ENCODE results near the gene COL15A1. TPM values are rescaled to one million over a fixed set of nuclear protein-coding genes. Genes with fewer than 3 reads are reported as not detected.

Gene COL15A1
- total and polyA plus RNA-seq, 2 of the 13 experiments (the other 11 are each of a cell fraction or from before 2014, with no cell fraction given) = not detected

- TF ChIP-seq ARID4A (CRISPR knock-in tag; IDR thresholded peaks at IDR 0.05; ENCODE audit: borderline replicate concordance) (peak; percentile 61; the same call in 1 of the 2 replicates), PHF20 (CRISPR knock-in tag; IDR thresholded peaks at IDR 0.05) (peak; percentile 45; the same call in 1 of the 2 replicates), ETV5 (CRISPR knock-in tag; IDR thresholded peaks at IDR 0.05; ENCODE audit: borderline replicate concordance) (0 out of 2 replicates have a peak, but pooled peaks have one; percentile 14), XRCC5 (optimal IDR thresholded peaks at IDR 0.05; ENCODE audit: low read length) (no peak), IRF2 (CRISPR knock-in tag; IDR thresholded peaks at IDR 0.05) (no peak), ZBTB39 (CRISPR knock-in tag; IDR thresholded peaks at IDR 0.05) (peak; percentile 54; the same call in 1 of the 2 replicates), ZNF724P (CRISPR knock-in tag; IDR thresholded peaks at IDR 0.05; ENCODE audit: borderline replicate concordance) (peak; percentile 55; the same call in 1 of the 2 replicates), ZNF776 (CRISPR knock-in tag; IDR thresholded peaks at IDR 0.05) (no peak), ZNF749 (CRISPR knock-in tag; IDR thresholded peaks at IDR 0.05; ENCODE audit: borderline replicate concordance) (0 out of 2 replicates have a peak, but pooled peaks have one; percentile 22), POGK (CRISPR knock-in tag; conservative IDR thresholded peaks at IDR 0.05) (0 out of 2 replicates have a peak, but pooled peaks have one; percentile 51), HNRNPK (IDR thresholded peaks at IDR 0.05; ENCODE audit: low read depth, low read length, poor library complexity, severe bottlenecking) (peak; percentile 32), RFXAP (CRISPR knock-in tag; IDR thresholded peaks at IDR 0.05; ENCODE audit: borderline replicate concordance) (0 out of 2 replicates have a peak, but pooled peaks have one; percentile 14), ZNF879 (CRISPR knock-in tag; IDR thresholded peaks at IDR 0.05) (no peak), ZKSCAN8 (CRISPR knock-in tag; IDR thresholded peaks at IDR 0.05; ENCODE audit: borderline replicate concordance) (no peak), GABPB1 (CRISPR knock-in tag; IDR thresholded peaks at IDR 0.05) (peak; percentile 37; the same call in 1 of the 2 replicates), ZNF556 (CRISPR knock-in tag; IDR thresholded peaks at IDR 0.05; ENCODE audit: borderline replicate concordance) (no peak), ZBTB3 (CRISPR knock-in tag; IDR thresholded peaks at IDR 0.05; ENCODE audit: borderline replicate concordance, low read depth) (no peak), NFIC (IDR thresholded peaks at IDR 0.05; ENCODE audit: low read length) (no peak), ZNF225 (CRISPR knock-in tag; IDR thresholded peaks at IDR 0.05) (0 out of 2 replicates have a peak, but pooled peaks have one; percentile 26)
Measured at GRCh38 chr9:99105152-99106043, 161.7 kb downstream of the COL15A1 start (continued).
